IPS-18a (cell line): ENCODE measurements around the gene KPNA1.

Experiments used
- H3K27ac ChIP-seq: one replicate; pipeline ENCODE4 v1.5.1; 2013; ENCODE audit warnings: low read length
- H3K27me3 ChIP-seq: one replicate; pipeline ENCODE4 v1.6.1; 2013; ENCODE audit warnings: mild to moderate bottlenecking, low read length; ENCODE audit not compliant: control insufficient read depth, insufficient read depth
- H3K36me3 ChIP-seq: one replicate; pipeline ENCODE4 v1.6.1; 2013; ENCODE audit warnings: low read depth, low read length; ENCODE audit not compliant: control insufficient read depth
- H3K4me1 ChIP-seq: one replicate; pipeline ENCODE4 v1.6.1; 2013; ENCODE audit warnings: low read depth, low read length; ENCODE audit not compliant: control insufficient read depth
- H3K4me3 ChIP-seq: one replicate; pipeline ENCODE4 v1.5.1; 2013; ENCODE audit warnings: low read length
- H3K9ac ChIP-seq: one replicate; pipeline ENCODE4 v1.6.1; 2013; ENCODE audit warnings: mild to moderate bottlenecking, low read length, moderate library complexity
- H3K9me3 ChIP-seq: one replicate; pipeline ENCODE4 v1.6.1; 2013; ENCODE audit warnings: low read depth, low read length; ENCODE audit not compliant: control insufficient read depth

Gene KPNA1

GRCh38 chr3:122410111-122410510 is 104.6 kb downstream of the KPNA1 start:
- no peaks in the 10 kb centered on the region for H3K27me3 ChIP-seq
- H3K27ac ChIP-seq = no peak overlapping the region
- H3K4me3 ChIP-seq = no peak overlapping the region
- H3K4me1 ChIP-seq = peaks cover 2% of the 10 kb centered on the region
- H3K36me3 ChIP-seq = peaks cover 37% of the 10 kb centered on the region
- H3K9ac ChIP-seq = no peak overlapping the region
- no peaks in the 10 kb centered on the region for H3K9me3 ChIP-seq

GRCh38 chr3:122409446-122409845 is 105.3 kb downstream of the KPNA1 start:
- Histone ChIP-seq H3K27me3 (no peaks in the 10 kb centered on the region), H3K9me3 (no peaks in the 10 kb centered on the region), H3K27ac (no peak overlapping the region), H3K9ac (no peak overlapping the region), H3K36me3 (peaks cover 38% of the 10 kb centered on the region), H3K4me3 (no peak overlapping the region), H3K4me1 (no peaks in the 10 kb centered on the region)

- Histone ChIP-seq H3K9me3 (no peaks in the 10 kb centered on the region), H3K36me3 (peaks cover 38% of the 10 kb centered on the region), H3K27ac (no peak overlapping the region), H3K27me3 (no peaks in the 10 kb centered on the region), H3K9ac (no peak overlapping the region), H3K4me3 (no peak overlapping the region), H3K4me1 (no peaks in the 10 kb centered on the region)
Observed at GRCh38 chr3:122407946-122408345, 106.8 kb downstream of the KPNA1 start.

- no peaks in the 10 kb centered on the region for H3K4me1 ChIP-seq
- H3K27me3 ChIP-seq = no peaks in the 10 kb centered on the region
- H3K36me3 ChIP-seq = peaks cover 38% of the 10 kb centered on the region
- H3K9ac ChIP-seq = no peak overlapping the region
- H3K9me3 ChIP-seq = no peaks in the 10 kb centered on the region
- no peak overlapping the region for H3K27ac ChIP-seq
- H3K4me3 ChIP-seq = no peak overlapping the region
Observed at GRCh38 chr3:122406198-122406597, 108.5 kb downstream of the KPNA1 start.

- no peak overlapping the region for H3K9ac ChIP-seq
- no peaks in the 10 kb centered on the region for H3K27me3 ChIP-seq
- H3K4me3 ChIP-seq = no peak overlapping the region
- H3K9me3 ChIP-seq = no peaks in the 10 kb centered on the region
- H3K4me1 ChIP-seq = no peaks in the 10 kb centered on the region
- H3K36me3 ChIP-seq = peaks cover 31% of the 10 kb centered on the region
- H3K27ac ChIP-seq = no peak overlapping the region
Observed at GRCh38 chr3:122405015-122405414, 109.7 kb downstream of the KPNA1 start.

GRCh38 chr3:122403489-122403888 is 111.2 kb downstream of the KPNA1 start:
- Histone ChIP-seq H3K4me3 (no peak overlapping the region), H3K9ac (no peak overlapping the region), H3K36me3 (peaks cover 19% of the 10 kb centered on the region), H3K27ac (no peak overlapping the region), H3K9me3 (no peaks in the 10 kb centered on the region), H3K4me1 (no peaks in the 10 kb centered on the region), H3K27me3 (no peaks in the 10 kb centered on the region)

- H3K4me3 ChIP-seq = no peak overlapping the region
- no peaks in the 10 kb centered on the region for H3K27me3 ChIP-seq
- no peak overlapping the region for H3K27ac ChIP-seq
- H3K9ac ChIP-seq = no peak overlapping the region
- no peaks in the 10 kb centered on the region for H3K36me3 ChIP-seq
- no peaks in the 10 kb centered on the region for H3K9me3 ChIP-seq
- no peaks in the 10 kb centered on the region for H3K4me1 ChIP-seq
Observed at GRCh38 chr3:122398920-122399319, 115.8 kb downstream of the KPNA1 start.

- no peaks in the 10 kb centered on the region for H3K36me3 ChIP-seq
- H3K4me1 ChIP-seq = no peaks in the 10 kb centered on the region
- no peak overlapping the region for H3K4me3 ChIP-seq
- no peaks in the 10 kb centered on the region for H3K9me3 ChIP-seq
- H3K27me3 ChIP-seq = no peaks in the 10 kb centered on the region
- no peak overlapping the region for H3K27ac ChIP-seq
- H3K9ac ChIP-seq = no peak overlapping the region
Observed at GRCh38 chr3:122397201-122397600, 117.5 kb downstream of the KPNA1 start.

GRCh38 chr3:122396511-122396910 is 118.2 kb downstream of the KPNA1 start:
- Histone ChIP-seq H3K27ac (no peak overlapping the region), H3K4me3 (no peak overlapping the region), H3K9ac (no peak overlapping the region), H3K4me1 (no peaks in the 10 kb centered on the region), H3K27me3 (no peaks in the 10 kb centered on the region), H3K36me3 (no peaks in the 10 kb centered on the region), H3K9me3 (no peaks in the 10 kb centered on the region)

- Histone ChIP-seq H3K4me3 (no peak overlapping the region), H3K27me3 (no peaks in the 10 kb centered on the region), H3K9me3 (no peaks in the 10 kb centered on the region), H3K4me1 (no peaks in the 10 kb centered on the region), H3K36me3 (no peaks in the 10 kb centered on the region), H3K9ac (no peak overlapping the region), H3K27ac (no peak overlapping the region)
Observed at GRCh38 chr3:122395582-122395981, 119.2 kb downstream of the KPNA1 start.

- no peaks in the 10 kb centered on the region for H3K9me3 ChIP-seq
- H3K9ac ChIP-seq = no peak overlapping the region
- no peaks in the 10 kb centered on the region for H3K27me3 ChIP-seq
- no peaks in the 10 kb centered on the region for H3K36me3 ChIP-seq
- H3K4me3 ChIP-seq = no peak overlapping the region
- H3K27ac ChIP-seq = no peak overlapping the region
- no peaks in the 10 kb centered on the region for H3K4me1 ChIP-seq
Observed at GRCh38 chr3:122394173-122394572, 120.6 kb downstream of the KPNA1 start.

- H3K4me1 ChIP-seq = no peaks in the 10 kb centered on the region
- H3K27ac ChIP-seq = no peak overlapping the region
- H3K9ac ChIP-seq = no peak overlapping the region
Observed at GRCh38 chr3:122392868-122393844, 121.6 kb downstream of the KPNA1 start.

More at GRCh38 chr3:122392868-122393844, 121.6 kb downstream of the KPNA1 start:
- H3K27me3 ChIP-seq = no peaks in the 10 kb centered on the region
- no peak overlapping the region for H3K4me3 ChIP-seq
- H3K9me3 ChIP-seq = no peaks in the 10 kb centered on the region
- no peaks in the 10 kb centered on the region for H3K36me3 ChIP-seq
